HG03175 (cell line): ENCODE measurements around the gene COQ8A.
"Not testable (repeated sequence)": the region's sequence is repeated elsewhere in the genome, so short reads cannot be mapped to it uniquely, and the experiment has no call there.

ENCODE experiments used
- ATAC-seq: cut with Tn5 transposase; IDR thresholded peaks from one replicate; pipeline ENCODE4 v1.9.1; 2021; ENCODE audit warnings: mild to moderate bottlenecking, moderate library complexity; ENCODE audit not compliant: unreplicated experiment

Gene COQ8A

GRCh38 chr1:226920446-226920894, 19.6 kb upstream of the COQ8A start:
- ATAC-seq, result no peak

GRCh38 chr1:226921504-226921903, 18.6 kb upstream of the COQ8A start:
- no peak for ATAC-seq

GRCh38 chr1:226929260-226930111, 10.6 kb upstream of the COQ8A start:
- ATAC-seq, result not testable (repeated sequence)

GRCh38 chr1:226934483-226935237, 5.4 kb upstream of the COQ8A start:
- no peak for ATAC-seq

GRCh38 chr1:226937940-226938725, 2.0 kb upstream of the COQ8A start:
- ATAC-seq, result no peak

DNA sequence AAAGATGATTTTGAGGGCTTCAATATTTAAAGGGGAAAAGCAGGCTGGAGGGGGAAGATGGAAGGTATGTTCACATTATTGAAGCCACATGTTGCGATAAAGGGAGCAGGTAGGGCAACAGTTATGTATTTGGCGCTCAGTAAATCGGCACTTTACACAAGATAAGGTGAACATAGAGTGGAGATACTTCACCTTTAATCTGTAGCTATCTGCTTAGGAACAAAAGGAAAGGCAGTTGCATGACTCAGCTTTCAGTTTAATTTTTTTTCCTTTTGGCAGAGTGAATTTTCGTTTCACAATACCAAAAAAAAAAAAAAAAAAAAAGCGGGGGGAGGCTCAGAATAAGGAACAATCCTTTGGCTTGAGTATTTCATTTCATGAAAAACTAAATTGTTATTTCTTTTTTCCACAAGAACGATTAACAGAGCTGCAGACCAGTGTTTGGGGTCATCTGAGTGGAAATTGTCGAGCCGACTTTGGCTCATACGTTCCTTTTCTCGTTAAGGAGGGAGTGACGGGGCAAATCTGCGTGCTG, 1.1 kb upstream of the COQ8A start:
- ATAC-seq, result no peak

DNA sequence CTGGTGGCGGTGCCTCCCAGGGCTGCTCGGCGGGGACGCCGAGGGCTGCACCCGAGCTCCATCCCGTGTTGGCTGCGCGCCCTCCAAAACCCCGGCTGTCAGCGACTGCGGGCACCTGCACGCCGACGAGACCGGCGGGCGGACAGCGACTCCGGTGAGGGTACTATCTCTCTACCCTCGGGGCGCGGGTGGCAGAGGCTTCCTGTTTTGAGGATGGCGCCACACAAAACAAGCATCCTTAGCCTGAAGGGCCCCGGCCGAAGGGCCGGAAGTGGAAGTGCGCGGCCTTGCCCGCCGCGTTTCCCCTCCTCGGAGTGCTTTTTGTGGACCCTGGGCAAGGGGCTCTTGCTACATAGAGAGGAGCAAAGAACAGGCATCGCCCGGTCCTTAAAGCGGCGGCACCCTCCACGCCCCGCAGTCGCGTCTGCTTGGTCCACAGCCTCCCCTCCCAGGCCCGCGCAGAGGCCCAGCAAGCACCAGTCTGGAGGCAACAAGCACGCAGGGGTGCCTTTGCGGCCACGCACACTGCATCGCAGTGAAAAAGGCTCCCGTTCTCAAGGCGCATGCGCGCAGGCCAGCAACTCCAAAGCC, 561 bp upstream of the COQ8A start:
- ATAC-seq, result peak; percentile 33

- ATAC-seq, result no peak
Observed at GRCh38 chr1:226940806-226941067, 643 bp downstream of the COQ8A start.

DNA sequence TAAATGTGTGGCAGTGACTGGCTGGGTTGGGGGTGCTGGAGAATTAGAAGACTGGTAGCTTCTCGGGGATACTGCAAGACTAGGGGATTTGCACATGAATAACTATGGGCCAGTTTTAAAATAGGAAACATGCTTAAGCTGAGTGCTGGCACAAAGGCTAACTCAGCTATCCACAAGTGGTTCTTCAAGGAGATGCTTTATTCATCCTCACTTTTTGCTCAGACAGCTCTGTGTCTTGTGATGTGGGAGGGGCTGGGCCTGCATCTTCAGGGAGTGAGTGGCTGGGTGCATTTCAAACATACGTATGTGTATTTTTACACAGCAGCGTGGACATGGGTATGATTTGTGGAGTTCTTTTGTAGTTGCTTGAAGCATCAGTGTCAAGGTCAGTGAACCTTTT, 2.3 kb downstream of the COQ8A start:
- ATAC-seq, result no peak

- no peak for ATAC-seq
Observed at GRCh38 chr1:226943156-226943555, 3.1 kb downstream of the COQ8A start.

DNA sequence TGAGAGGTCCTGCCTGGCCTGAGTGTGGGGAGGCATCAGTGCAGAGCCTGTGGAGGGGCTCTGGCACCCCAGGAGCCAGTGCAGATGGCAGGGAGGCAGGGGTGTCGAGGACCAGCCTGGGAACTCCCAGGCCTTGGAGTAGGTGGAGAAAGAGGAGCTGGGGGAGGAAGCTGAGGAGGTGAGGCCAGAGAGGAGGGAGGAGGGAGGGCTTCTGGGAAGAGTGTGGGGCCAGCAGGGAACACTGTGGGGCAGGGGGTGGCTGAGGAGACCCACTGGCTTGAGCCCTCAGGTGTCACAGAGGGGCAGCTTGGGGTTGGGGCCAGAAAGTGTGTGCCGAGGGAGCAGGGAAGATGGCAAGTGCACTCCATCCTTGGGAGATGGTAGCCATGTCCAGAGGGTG, 3.8 kb downstream of the COQ8A start:
- ATAC-seq, result no peak

DNA sequence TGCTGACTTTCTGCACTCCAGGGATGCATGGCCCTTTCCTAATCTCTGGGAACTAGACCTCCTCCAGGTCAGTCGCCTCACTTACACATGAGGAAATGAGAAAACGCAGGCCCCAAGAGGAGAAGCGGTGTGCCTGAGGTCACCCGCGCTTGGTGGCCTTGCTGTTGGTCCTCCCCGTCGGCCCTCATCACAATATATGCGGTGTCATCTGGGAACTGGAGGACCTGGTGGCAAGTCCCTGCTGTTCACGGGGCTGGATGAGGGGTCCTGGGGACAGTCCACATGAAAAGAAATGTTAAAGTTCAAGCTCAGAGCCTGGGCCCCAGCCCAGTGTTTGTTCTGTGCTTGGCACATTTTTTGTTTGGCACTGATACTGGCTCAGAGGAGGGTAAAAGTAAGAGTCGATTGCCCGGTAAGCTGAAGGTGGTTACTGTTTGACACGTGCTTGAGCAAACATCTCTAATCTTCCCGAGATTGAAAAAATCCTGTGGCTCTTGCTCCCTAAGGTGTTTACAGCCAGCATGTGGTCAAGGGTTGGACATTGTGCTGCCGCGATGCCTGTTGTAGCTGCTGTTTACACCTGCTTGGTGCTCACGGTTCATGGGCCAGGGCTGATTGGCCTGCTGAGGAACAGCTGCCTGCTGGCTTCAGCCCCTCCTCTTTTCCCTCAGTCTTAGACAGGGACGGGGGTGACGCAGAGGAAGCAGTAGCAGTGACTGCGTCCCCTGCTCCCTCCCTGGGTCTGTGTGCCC, 5.2 kb downstream of the COQ8A start:
- ATAC-seq, result no peak

DNA sequence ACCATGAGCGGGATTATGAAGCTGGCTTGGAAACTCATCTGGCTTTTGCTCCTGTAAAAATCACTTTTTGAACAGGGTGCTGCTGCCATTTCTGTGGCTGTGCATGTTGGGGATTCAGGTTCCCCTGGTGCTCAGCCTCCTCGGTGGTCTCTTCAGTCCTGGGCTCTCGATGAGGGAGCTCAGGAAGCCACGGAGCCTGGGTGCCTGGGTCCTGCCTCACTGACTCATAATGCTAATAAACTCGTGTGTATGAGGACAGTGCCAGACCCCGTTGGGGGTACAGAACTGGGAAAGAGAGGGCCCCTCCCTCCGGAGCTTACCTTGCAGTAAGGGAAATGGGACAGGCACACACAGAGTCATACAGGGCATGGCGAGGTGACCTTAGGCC, 5.8 kb downstream of the COQ8A start:
- no peak for ATAC-seq

DNA sequence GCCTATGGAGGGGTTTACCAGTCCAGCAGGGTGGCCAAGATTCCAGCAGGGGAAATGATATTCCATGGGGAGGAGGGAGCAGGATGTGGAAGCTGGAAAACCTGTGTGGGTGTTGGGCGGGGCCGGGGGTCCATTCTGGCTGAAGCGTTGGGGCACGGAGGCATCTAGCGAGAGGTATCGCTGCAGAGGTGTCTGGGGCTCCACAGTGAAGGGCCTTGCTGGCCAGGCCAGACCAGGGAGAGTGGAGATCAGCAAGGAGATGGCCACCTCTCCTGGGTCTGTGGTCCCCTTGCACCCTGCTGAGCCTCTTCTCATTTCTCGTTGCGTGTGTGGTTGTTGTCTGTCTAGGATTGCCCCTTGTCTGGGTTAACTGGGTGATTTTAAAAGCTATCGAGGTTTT, 6.2 kb downstream of the COQ8A start:
- no peak for ATAC-seq

DNA sequence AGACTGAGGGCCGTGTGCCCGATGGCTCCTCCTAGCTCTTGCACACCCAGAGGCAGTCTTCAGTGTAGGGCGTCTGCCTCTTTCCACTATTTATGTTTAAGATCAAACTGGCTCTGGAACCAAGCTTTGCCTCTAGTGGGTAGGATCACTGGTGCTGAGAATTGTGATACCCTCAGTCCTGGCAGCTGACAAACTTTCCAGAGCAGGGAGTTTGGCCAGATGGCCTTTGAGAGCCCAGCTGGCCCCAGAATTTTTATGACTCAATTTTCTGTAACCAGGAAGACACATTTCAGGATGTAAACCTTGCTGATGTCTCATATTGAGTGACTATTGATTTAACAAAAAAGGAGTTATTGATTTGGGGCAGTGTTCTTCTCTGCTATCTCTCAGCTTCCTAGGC, 6.7 kb downstream of the COQ8A start:
- ATAC-seq, result no peak

- ATAC-seq, result no peak
Observed at GRCh38 chr1:226948051-226948450, 8.0 kb downstream of the COQ8A start.

GRCh38 chr1:226948480-226948879, 8.4 kb downstream of the COQ8A start:
- ATAC-seq, result no peak

- no peak for ATAC-seq
Observed at GRCh38 chr1:226948996-226949395, 8.9 kb downstream of the COQ8A start.

GRCh38 chr1:226949401-226949800, 9.3 kb downstream of the COQ8A start:
- no peak for ATAC-seq

DNA sequence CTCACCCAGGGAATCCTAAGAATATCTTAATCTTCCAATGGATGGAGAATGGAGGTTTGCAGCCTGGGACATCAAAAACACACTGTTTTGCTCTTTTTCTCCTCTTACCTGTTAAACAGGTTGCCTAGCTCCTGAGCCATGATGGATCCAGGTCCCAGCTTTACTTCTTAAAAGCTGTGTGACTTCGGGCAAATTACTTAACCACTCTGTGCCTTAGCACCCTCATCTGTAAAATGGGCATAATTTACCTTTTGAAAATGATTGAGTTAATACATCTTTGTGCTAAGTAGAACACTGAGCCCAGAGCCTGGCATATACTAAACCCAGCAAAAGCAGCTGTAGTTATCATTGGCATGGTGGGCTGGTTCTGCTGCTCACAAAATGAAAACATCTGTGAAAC, 10.2 kb downstream of the COQ8A start:
- no peak for ATAC-seq
